Muscle layer of duodenum (tissue), 2 donors: ENCODE data around the gene ZNF827.
A peak's percentile ranks its signal among the peaks of the same experiment; 100 is the strongest.

ENCODE experiments used
- H3K27ac ChIP-seq: one replicate; pipeline ENCODE4 v1.7.0; 2013; ENCODE audit warnings: mild to moderate bottlenecking, low read length
- H3K27me3 ChIP-seq: one replicate; pipeline ENCODE4 v1.7.0; 2013; ENCODE audit warnings: low read depth, mild to moderate bottlenecking, control low read depth, low read length
- H3K36me3 ChIP-seq, 2 donors: one replicate each; pipeline ENCODE4 v1.7.0; 2013; ENCODE audit warnings: low read length in 2 of 2, control low read depth in 1 of 2, mild to moderate bottlenecking in 1 of 2; ENCODE audit not compliant: insufficient read depth in 2 of 2, control insufficient read depth in 1 of 2
- H3K4me1 ChIP-seq, 2 donors: one replicate each; pipeline ENCODE4 v1.7.0; 2013; ENCODE audit warnings: low read length in 2 of 2, mild to moderate bottlenecking in 2 of 2, control low read depth in 1 of 2, moderate library complexity in 1 of 2; ENCODE audit not compliant: insufficient read depth in 2 of 2, control insufficient read depth in 1 of 2
- H3K4me3 ChIP-seq, 2 donors: one replicate each; pipeline ENCODE4 v1.7.0; 2013; ENCODE audit warnings: low read length in 2 of 2, low read depth in 1 of 2, mild to moderate bottlenecking in 1 of 2
- H3K9me3 ChIP-seq, 2 donors: one replicate each; pipeline ENCODE4 v1.7.0; 2013; ENCODE audit warnings: low read length in 2 of 2, control low read depth in 1 of 2, mild to moderate bottlenecking in 1 of 2; ENCODE audit not compliant: control insufficient read depth in 1 of 2
- donor health status: healthy.

The ZNF827 gene

DNA sequence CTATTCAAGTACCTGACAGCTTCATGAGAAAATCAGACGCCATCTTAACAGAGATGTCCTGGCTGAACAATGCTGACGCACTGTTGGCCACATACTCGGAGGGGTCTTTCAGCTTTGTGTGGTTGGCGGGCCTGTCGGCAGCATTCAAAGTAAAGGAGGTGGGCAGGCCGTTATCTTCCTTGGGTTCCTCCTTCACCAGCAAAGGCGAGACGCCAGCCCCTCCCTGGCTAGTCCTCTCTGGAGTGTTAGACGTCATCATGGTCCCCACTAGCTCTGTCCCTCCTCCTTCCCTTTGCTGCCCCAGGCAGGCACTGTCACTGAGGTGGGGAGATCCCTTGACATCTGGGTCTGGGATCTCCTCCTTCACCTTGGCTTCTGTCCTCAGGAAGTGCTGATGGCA, 53.0 kb downstream of the ZNF827 start:
- Histone ChIP-seq H3K27me3 (no peaks in the 10 kb centered on the region), H3K9me3 (no peaks in the 10 kb centered on the region), H3K36me3 (no peaks in the 10 kb centered on the region), H3K4me3 (no peak overlapping the region), H3K27ac (no peak overlapping the region), H3K4me1 (peaks cover 0 to 29% of the 10 kb centered on the region in 2 donors)

DNA sequence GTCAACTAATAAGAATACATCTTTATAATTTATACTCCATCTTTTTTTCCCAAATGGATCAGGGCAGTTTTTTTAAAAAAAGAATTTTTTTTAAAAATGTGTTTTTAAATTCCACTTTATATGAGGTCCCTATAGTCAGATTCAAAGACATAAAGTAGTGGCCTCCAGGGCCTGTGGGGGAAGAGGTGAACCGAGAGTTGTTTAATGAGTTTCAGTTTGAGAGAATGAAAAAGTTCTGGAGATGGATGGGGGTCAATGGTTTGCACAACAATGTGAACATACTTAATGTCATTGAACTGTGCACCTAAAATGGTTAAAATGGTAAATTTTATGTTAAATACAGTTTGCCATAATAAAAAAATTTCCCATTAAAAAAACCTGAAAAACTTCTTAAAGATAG, 53.8 kb downstream of the ZNF827 start:
- Histone ChIP-seq H3K27ac (no peak overlapping the region), H3K9me3 (no peaks in the 10 kb centered on the region), H3K27me3 (no peaks in the 10 kb centered on the region), H3K4me3 (no peak overlapping the region), H3K36me3 (no peaks in the 10 kb centered on the region), H3K4me1 (peaks cover 0 to 31% of the 10 kb centered on the region in 2 donors)

GRCh38 chr4:145883101-145883694, 55.4 kb downstream of the ZNF827 start:
- H3K27me3 ChIP-seq: no peaks in the 10 kb centered on the region
- peaks cover 0 to 41% of the 10 kb centered on the region in 2 donors for H3K4me1 ChIP-seq
- H3K36me3 ChIP-seq: no peaks in the 10 kb centered on the region
- no peak overlapping the region for H3K4me3 ChIP-seq
- no peaks in the 10 kb centered on the region for H3K9me3 ChIP-seq
- H3K27ac ChIP-seq: no peak overlapping the region

DNA sequence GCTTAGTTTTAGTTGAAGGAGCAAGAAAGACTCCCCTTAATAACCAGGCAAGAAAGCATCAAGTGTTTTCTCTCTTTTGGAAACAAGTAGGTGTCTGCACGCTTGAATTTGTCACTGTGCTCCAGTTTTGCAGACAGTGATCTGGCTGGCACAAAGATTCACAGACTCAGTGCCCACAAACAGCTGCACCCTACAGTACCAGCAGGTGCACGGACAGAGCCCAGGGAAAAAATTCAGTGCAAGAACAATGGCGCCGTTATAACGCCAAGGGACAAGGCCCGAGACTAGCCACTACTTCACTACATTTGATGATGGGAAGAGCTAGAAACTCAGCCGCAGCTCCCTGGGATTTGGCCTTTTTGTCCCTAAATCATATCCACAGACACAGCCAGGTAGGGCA, 56.0 kb downstream of the ZNF827 start:
- Histone ChIP-seq H3K27ac (peak overlapping the region; percentile 41), H3K4me1 (peaks cover 0 to 41% of the 10 kb centered on the region in 2 donors), H3K36me3 (no peaks in the 10 kb centered on the region), H3K9me3 (no peaks in the 10 kb centered on the region), H3K4me3 (no peak overlapping the region), H3K27me3 (no peaks in the 10 kb centered on the region)

GRCh38 chr4:145881989-145882388, 56.6 kb downstream of the ZNF827 start:
- peaks cover 0 to 40% of the 10 kb centered on the region in 2 donors for H3K4me1 ChIP-seq
- H3K27ac ChIP-seq: peak overlapping the region; percentile 41
- H3K4me3 ChIP-seq: no peak overlapping the region
- H3K36me3 ChIP-seq: no peaks in the 10 kb centered on the region
- no peaks in the 10 kb centered on the region for H3K9me3 ChIP-seq
- H3K27me3 ChIP-seq: no peaks in the 10 kb centered on the region

DNA sequence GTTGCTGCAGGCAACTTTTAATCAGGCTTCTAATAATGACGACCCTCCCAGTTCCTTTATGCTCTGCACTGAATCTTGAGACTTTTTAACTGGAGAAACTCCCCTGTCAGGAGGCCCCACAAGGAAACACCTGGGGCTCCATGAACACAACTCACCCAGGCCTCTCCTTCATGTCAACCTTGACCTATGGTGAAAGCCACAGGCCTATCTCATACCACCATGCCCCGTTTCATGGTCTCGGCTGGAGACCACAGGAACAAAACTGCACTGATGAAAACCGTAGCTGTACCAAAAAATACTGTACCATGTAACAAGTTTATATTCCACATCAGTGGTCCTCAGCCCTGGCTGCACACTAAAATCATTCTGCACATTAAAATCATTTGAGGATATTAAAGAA, 57.0 kb downstream of the ZNF827 start:
- no peaks in the 10 kb centered on the region for H3K9me3 ChIP-seq
- no peak overlapping the region for H3K4me3 ChIP-seq
- H3K4me1 ChIP-seq: peaks cover 0 to 36% of the 10 kb centered on the region in 2 donors
- no peaks in the 10 kb centered on the region for H3K27me3 ChIP-seq
- no peaks in the 10 kb centered on the region for H3K36me3 ChIP-seq
- no peak overlapping the region for H3K27ac ChIP-seq

DNA sequence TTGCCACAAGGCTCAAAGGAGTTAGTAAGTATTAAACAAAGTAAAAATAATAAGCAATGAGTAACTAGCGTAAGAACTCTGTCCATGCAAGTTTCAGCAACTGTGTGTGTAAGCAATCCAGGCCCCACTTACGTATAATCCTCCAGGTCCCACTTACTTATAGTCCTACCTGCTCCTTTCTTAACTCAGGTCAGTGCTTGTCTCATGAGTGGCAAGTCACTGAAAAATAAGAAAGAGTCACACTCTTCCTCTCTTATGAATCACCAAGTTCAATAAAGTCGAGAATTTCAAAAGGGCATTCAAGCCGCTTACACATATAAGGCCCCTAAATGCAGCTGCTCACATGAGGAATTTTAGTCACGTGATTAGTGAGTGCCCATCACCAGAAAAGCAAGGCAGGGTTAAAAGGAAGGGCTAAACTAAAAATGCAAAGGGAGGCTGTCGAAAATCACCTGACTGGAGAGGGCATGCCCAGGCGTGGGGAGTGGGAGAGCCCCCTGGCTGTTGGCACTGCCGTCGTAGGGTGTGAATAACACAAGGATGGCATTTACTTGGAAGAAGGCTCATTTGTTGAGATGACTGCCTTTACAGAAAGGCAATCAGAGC, 58.2 kb downstream of the ZNF827 start:
- H3K4me3 ChIP-seq: no peak overlapping the region
- H3K27me3 ChIP-seq: no peaks in the 10 kb centered on the region
- H3K36me3 ChIP-seq: peaks cover 0 to 6% of the 10 kb centered on the region in 2 donors
- H3K9me3 ChIP-seq: no peaks in the 10 kb centered on the region
- H3K27ac ChIP-seq: no peak overlapping the region
- peaks cover 0 to 27% of the 10 kb centered on the region in 2 donors for H3K4me1 ChIP-seq

DNA sequence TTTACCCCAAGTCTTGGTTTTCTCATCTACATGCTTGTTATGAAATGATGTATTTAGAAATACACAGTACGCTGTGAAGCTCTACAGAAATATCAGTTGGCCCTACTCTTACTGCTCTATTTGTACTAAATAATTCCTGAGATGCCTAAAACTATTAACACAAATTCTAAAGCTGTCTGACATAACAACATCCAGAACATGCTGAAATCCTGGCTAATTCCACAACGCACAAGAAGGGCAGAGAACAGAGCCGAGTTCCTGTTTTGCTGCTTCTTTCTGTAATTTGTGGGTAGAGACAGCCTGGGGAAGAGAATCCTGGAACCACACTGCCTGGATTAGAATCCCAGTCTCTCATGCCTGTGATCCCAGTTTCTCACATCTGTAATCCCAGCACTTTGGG, 59.0 kb downstream of the ZNF827 start:
- Histone ChIP-seq H3K4me1 (peaks cover 0 to 27% of the 10 kb centered on the region in 2 donors), H3K27me3 (no peaks in the 10 kb centered on the region), H3K36me3 (peaks cover 0 to 6% of the 10 kb centered on the region in 2 donors), H3K9me3 (no peaks in the 10 kb centered on the region), H3K27ac (no peak overlapping the region), H3K4me3 (no peak overlapping the region)

GRCh38 chr4:145878501-145879435, 59.9 kb downstream of the ZNF827 start:
- Histone ChIP-seq H3K9me3 (no peaks in the 10 kb centered on the region), H3K27me3 (no peaks in the 10 kb centered on the region), H3K27ac (no peak overlapping the region), H3K4me1 (peaks cover 0 to 27% of the 10 kb centered on the region in 2 donors), H3K4me3 (no peak overlapping the region), H3K36me3 (peaks cover 0 to 6% of the 10 kb centered on the region in 2 donors)

DNA sequence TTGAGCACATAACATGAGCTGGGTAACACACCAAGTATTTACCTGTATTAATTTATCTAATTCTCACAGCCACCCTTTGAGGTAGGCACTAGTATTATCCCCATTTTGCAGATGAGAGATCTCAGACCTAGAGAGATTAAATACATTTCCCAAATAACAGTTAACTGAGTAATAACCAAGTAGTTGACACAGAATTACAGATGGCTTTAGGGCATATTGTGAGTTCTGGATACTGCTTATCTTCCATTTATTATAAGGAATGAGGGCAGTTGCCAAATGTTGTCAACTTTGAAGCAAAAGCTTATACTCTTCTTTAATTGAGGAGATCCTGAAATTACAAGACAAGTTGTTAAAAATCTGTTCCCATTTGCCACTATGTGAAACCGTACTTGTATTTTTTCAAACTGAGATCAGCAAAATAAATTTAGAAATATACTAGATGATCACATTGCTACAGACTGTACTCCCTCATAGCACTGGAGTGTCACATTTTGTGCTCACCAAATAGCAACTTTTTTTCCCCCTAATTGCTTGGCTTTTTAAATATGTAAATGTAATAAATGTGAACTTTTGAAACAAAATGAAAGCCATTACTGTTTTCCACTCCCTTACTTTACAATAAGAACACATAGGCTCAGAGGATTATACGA, 62.0 kb downstream of the ZNF827 start:
- Histone ChIP-seq H3K9me3 (no peaks in the 10 kb centered on the region), H3K4me3 (no peak overlapping the region), H3K27me3 (no peaks in the 10 kb centered on the region), H3K36me3 (peaks cover 0 to 6% of the 10 kb centered on the region in 2 donors), H3K27ac (no peak overlapping the region), H3K4me1 (peaks cover 0 to 21% of the 10 kb centered on the region in 2 donors)

DNA sequence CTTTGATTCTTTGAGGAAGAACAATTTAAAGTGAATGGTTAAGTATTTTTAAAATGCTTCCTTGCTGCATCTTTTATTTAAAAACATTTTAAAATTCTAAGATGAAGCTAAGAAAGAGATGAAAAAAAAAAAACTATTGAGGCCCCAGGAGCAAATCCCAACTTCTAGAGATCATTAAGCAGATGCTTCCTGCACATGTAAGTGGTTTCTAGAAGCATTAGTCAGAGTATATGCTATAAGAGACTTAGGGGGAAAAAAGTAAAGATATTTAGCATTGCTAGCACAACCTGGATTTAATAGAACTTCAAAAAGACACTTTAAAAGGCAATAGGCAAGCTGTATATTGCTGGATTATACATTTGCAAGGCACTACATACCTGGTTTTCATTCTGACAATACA, 64.7 kb downstream of the ZNF827 start:
- Histone ChIP-seq H3K36me3 (peaks cover 0 to 10% of the 10 kb centered on the region in 2 donors), H3K4me3 (no peak overlapping the region), H3K4me1 (peaks cover 0 to 13% of the 10 kb centered on the region in 2 donors), H3K27me3 (no peaks in the 10 kb centered on the region), H3K27ac (no peak overlapping the region), H3K9me3 (no peaks in the 10 kb centered on the region)
